Activated B cell treated with CpG ODN at 0.5 μM for 24 hours (primary cell): Measurements from ENCODE around the gene LYZL6. TPM values are rescaled to one million over a fixed set of nuclear protein-coding genes. Genes with fewer than 3 reads are reported as not detected.
"Not testable (repeated sequence)": the region's sequence is repeated elsewhere in the genome, so short reads cannot be mapped to it uniquely, and the experiment has no call there.

Source experiments
- ATAC-seq: fragments of 200-7000 bp; cut with Tn5 transposase; one replicate; pipeline ENCODE4 v1.10.0; 2021; ENCODE audit warnings: low read depth, mild to moderate bottlenecking, moderate library complexity
- CTCF ChIA-PET: fragments of 350-600 bp; sonication (Branson Sonifier 250); formaldehyde crosslinking; loops from one replicate; lab custom pipeline; 2021; ENCODE audit warnings: antibody characterized with exemption; lab: Charles Lee
- POLR2A ChIA-PET: fragments of 350-600 bp; sonication (Branson Sonifier 250); formaldehyde crosslinking; loops from one replicate; lab custom pipeline; 2021; ENCODE audit warnings: antibody characterized with exemption; lab: Charles Lee
- DNase-seq: peaks from one replicate; pipeline ENCODE4 v3.0.0; 2022
- H3K27ac Mint-ChIP-seq: one replicate; pipeline ENCODE4 v1.8.0; 2020; ENCODE audit warnings: mixed read lengths
- H3K27me3 Mint-ChIP-seq: one replicate; pipeline ENCODE4 v1.8.0; 2021; ENCODE audit warnings: mixed read lengths
- H3K36me3 Mint-ChIP-seq: one replicate; pipeline ENCODE4 v1.8.0; 2021; ENCODE audit warnings: low read depth, mixed read lengths
- H3K4me1 Mint-ChIP-seq: one replicate; pipeline ENCODE4 v1.8.0; 2021; ENCODE audit warnings: mixed read lengths
- H3K4me3 Mint-ChIP-seq: one replicate; pipeline ENCODE4 v1.8.0; 2020; ENCODE audit warnings: mild to moderate bottlenecking, mixed read lengths
- H3K9me3 Mint-ChIP-seq: one replicate; pipeline ENCODE4 v1.8.0; 2020; ENCODE audit warnings: mixed read lengths
- CTCF ChIP-seq: fragments of 200-600 bp; IDR thresholded peaks from one replicate; pipeline ENCODE4 v1.8.0; 2022; ENCODE audit warnings: antibody characterized with exemption, mild to moderate bottlenecking
- intact Hi-C: fragments of 100-400 bp; cut with micrococcal nuclease; formaldehyde crosslinking; loops from one replicate; pipeline ENCODE4 v1.15.1; 2024
- total RNA-seq: library from RNA; stranded (reverse); gene quantifications from 2 replicates; pipeline ENCODE4 v1.2.3, GENCODE V29; 2022

The LYZL6 gene
- total RNA-seq, 1 donor from 2014 or later = not detected

DNA sequence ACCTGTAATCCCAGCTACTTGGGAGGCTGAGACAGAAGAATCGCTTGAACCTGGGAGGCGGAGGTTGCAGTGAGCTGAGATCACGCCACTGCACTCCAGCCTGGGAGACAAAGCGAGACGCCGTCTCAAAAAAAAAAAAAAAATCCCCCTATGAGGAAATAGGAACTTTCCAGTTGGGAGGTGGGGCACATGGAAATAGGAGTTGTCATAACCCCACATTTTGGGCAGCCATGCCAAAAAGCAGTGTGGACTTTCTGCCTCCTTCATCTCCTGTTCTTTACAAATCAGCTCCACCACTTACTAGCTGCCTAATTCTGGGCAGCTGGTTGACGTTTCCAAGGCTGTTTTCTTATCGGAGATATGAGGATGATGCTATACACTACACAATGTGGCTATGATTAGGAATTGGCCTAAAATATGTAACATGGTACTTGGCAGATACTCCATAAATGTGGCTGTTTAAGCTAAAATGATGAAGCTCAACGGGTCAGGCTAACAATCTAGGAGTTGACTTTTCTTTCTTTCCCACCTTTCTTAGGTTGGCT lies 41.8 kb downstream of the LYZL6 start:
- Mint-ChIP-seq H3K9me3 (no peaks in the 10 kb centered on the region), H3K4me3 (no peak overlapping the region), H3K27me3 (no peaks in the 10 kb centered on the region), H3K4me1 (no peaks in the 10 kb centered on the region), H3K27ac (no peak overlapping the region), H3K36me3 (no peaks in the 10 kb centered on the region)
- ATAC-seq (no peak), DNase-seq (no peak)
- ChIA-PET CTCF (no interaction called here), POLR2A (no interaction called here)
- no peak for TF ChIP-seq CTCF
- intact Hi-C loops = no loop called here

GRCh38 chr17:35900708-35901480 lies 42.6 kb downstream of the LYZL6 start:
- Mint-ChIP-seq H3K27ac (no peak overlapping the region), H3K4me1 (peaks cover 3% of the 10 kb centered on the region), H3K36me3 (no peaks in the 10 kb centered on the region), H3K4me3 (no peak overlapping the region), H3K9me3 (no peaks in the 10 kb centered on the region), H3K27me3 (peaks cover 3% of the 10 kb centered on the region)
- TF ChIP-seq CTCF = no peak
- POLR2A ChIA-PET = no interaction called here
- intact Hi-C loops = no loop called here
- DNase-seq (no peak), ATAC-seq (no peak)
- CTCF ChIA-PET = interaction anchor here (0.7 kb wide), 1 partner anchor 15 kb away, joined by 3 read pairs; no protein-coding TSS in a partner anchor

DNA sequence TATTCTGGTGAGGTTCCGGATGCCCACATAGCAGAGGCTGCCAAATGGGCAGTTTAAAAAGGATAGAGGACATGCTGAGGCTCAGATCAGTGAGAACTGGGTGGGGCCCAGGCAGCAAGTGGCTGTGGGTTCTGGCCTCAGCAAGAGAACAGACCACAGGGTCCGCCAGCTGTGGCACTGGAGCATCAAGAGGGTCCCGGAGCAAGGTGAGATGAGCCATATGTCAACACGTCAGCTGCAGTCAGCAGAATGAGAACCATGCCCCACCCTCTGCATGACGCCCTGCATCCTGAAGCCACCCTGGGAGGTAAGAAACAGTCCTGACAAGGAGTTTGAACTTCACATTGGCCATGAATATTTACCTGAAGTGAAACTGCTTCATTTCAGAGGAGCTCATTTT lies 43.2 kb downstream of the LYZL6 start:
- no peak for ATAC-seq
- intact Hi-C loops = no loop called here
- no peak overlapping the region for H3K4me3 Mint-ChIP-seq
- ChIA-PET CTCF (interaction anchor here (0.7 kb wide), 1 partner anchor 15 kb away, joined by 3 read pairs; no protein-coding TSS in a partner anchor), POLR2A (no interaction called here)
- no peaks in the 10 kb centered on the region for H3K36me3 Mint-ChIP-seq
- H3K4me1 Mint-ChIP-seq = peaks cover 4% of the 10 kb centered on the region
- H3K27me3 Mint-ChIP-seq = peaks cover 3% of the 10 kb centered on the region
- no peak for DNase-seq
- no peak overlapping the region for H3K27ac Mint-ChIP-seq
- H3K9me3 Mint-ChIP-seq = no peaks in the 10 kb centered on the region
- TF ChIP-seq CTCF = no peak

GRCh38 chr17:35898283-35899070 lies 45.0 kb downstream of the LYZL6 start:
- H3K27ac Mint-ChIP-seq = no peak overlapping the region
- TF ChIP-seq CTCF = no peak
- intact Hi-C loops = no loop called here
- no peak overlapping the region for H3K4me3 Mint-ChIP-seq
- ATAC-seq = no peak
- H3K4me1 Mint-ChIP-seq = peaks cover 4% of the 10 kb centered on the region
- CTCF ChIA-PET = no interaction called here
- H3K9me3 Mint-ChIP-seq = no peaks in the 10 kb centered on the region
- DNase-seq = no peak
- H3K36me3 Mint-ChIP-seq = no peaks in the 10 kb centered on the region
- POLR2A ChIA-PET = no interaction called here
- H3K27me3 Mint-ChIP-seq = peaks cover 3% of the 10 kb centered on the region

GRCh38 chr17:35897772-35898171 lies 45.7 kb downstream of the LYZL6 start:
- H3K4me3 Mint-ChIP-seq, DNase-seq, H3K27me3 Mint-ChIP-seq, H3K36me3 Mint-ChIP-seq, intact Hi-C loops, CTCF ChIA-PET, H3K9me3 Mint-ChIP-seq, POLR2A ChIA-PET, H3K4me1 Mint-ChIP-seq, H3K27ac Mint-ChIP-seq, ATAC-seq: not testable (repeated sequence)
